Measurements from ENCODE around the gene LRRC27.
"Not testable (repeated sequence)": the region's sequence is repeated elsewhere in the genome, so short reads cannot be mapped to it uniquely, and the experiment has no call there.

LRRC27 gene

DNA sequence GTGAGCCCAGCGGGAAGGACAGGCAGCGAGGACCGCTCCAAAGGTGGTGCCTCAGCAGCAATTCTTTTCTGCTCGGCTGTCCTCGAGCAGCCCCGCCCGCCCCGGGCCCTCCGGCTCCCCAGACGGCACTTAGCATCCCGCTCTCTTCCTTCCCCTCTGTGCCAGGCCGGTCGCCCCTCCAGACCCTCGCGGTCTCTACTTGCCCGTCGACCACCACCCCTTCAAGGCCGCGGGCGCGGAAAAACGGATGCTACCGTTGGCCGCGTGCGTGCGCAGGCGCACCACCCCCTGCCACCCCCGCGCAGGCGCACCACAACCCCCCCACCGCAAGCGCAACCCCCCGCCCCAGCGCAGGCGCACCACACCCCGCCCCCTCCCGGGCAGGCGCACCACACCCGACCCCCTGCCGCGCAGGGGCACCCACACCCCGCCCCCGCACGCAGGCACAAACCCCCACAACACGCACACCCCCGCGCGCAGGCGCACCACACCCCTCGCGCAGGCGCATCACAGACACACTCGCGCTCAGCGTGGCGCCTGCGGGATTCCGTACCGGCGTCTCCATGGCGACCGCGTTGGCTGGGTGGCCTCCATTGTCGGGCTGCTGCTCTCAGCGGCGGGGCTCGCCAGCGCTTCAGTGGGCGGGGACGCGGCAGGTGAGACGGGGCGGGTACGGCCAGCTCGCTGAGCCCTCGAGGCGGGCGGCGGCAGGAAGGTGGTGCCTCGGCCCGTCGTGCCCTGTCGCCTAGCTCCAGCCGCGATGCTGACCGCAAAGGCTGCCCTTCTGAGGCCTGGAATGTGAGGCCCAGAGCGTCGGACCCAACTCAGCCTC lies at the start of gene LRRC27:
Gene LRRC27 (plus strand): TSS at position 593 of the 832 bp plus-strand sequence. CDS start 1,332 bp downstream, outside the sequence.
- peak; percentile 99 to 100 for DNase-seq

DNA sequence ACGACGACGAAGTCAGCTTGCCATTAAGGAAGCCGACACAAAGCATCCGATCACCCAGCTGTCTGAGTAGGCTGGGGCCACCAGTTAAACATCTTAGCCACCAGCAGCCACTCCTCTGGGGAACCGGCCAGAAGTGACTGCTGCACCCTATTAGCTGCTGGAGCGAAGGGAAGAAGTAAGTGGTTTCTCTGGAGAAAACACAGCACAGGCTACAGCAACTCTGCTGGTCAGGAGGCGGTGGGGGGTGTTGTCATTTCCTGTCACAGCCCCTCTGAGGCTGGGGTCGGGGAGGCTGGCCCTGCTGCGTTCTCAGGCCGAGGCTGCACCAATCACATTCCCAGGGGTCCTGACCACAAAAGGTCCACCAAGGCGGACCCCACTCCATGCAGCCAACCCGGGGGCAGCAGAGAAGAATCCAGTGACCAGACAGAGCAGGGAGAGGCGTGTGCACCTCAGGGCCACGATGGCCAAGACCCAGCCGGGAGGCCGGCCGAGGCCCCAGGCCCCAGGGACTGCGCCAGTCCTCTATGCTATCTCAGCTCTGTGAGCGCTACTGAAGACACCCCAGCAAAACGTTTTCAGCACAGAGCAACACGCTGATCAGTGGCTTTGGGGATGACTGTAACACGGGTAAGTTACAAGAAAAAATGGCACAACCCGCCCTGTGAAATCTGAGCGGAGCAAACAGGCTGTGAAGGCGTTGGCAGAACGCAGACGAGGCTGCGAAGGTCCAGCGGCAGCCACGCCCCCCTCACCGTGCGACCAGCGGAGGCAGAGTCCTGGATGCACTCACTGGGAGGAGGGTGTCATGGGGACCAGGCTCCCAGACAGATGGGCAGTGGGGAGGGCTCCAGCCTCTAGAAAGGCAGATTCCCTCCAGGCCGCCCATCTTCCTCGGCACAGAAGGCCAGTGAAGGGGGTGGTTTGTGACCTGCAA lies 49.1 kb upstream of the LRRC27 start:
- no peak for DNase-seq

DNA sequence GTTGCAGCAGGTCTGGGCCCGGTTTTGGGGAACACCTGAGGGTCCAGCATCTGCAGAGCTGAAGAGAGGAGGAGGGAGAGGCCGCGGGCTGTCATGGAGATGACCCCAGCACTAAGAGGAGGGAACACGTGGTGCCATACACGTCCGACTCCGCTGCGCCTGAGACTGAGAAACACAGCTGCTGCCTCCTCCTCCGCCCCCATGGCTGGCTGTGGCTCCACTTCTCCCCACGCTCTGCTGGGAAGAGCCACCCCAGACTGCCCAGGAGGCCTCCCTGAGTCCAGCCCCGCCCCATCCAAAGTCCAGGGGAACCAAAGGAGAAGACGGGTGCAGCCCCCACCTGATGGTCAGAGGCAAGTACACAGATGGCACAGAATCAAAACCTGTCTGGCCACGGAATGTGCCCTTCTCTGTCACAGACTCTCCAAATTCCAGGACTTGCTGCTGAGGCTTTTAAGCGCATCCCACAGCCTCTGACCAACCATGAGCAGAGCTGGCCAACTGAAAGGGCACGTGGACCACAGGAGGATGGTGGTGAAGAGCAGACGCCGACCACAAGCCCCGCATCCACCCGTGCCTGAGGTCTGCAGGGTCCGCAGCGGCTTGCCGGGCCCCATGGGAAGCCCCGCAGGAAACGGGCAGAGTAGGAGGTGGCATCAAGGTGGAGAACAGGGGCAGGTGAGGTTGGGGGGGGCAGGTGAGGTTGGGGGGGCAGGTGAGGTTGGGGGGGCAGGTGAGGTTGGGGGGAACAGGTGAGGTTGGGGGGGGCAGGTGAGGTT lies 48.2 kb upstream of the LRRC27 start:
- no peak for DNase-seq

DNA sequence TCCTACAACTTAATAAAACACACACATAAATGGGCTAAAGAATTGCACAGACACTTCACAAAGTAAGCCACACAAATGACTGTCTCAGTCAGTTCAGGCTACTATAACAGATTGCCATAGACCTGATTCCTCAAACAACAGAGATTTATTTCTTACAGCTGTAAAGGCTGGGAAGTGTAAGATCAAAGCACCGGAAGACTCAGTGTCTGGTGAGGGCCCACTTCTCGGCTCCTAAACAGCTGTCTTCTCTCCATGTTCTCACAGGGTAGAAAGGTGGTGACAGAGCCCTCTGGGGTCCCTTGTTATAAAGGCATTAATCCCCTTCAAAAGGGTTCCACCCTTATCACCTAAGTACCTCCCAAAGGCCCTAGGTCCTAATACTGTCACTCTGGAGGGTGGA lies 42.6 kb upstream of the LRRC27 start:
- DNase-seq: no peak

DNA sequence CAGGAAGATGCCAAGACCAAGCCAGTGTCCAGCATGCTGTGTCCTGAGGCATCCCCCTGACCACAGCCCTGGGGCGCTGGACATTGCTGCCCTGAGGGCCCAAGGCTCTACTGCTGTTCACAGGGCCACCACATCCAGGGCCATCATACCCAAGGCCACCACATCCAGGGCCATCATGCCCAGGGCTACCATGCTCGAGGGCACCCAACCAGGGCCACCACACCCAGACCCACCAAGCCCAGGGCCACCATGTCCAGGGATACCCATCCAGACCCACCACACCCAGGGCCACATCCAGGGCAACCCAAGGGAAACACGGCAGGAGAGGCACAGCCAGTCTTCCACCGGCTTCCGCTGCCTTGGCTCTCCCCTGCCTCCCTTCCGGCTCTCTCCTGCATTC lies 41.4 kb upstream of the LRRC27 start:
- no peak for DNase-seq

DNA sequence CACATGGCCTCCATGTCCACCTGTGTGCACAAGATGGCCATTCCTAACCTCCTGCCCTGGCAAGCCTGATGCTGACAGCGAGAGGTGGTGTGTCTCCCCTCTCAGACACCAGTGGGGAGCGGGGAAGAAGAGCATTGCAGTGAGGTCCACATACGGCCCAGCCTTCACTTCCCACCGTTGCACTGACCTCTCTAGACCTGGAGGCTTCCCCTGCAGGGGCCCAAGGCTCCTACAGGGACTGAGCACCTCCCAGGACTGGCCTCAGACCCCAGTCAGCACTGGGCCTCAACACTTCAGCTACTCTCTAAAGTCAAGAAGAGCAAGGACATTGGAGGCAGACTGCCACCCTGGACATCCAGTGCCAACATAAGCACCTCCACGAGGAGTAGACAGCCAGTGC lies 40.2 kb upstream of the LRRC27 start:
- DNase-seq: no peak

DNA sequence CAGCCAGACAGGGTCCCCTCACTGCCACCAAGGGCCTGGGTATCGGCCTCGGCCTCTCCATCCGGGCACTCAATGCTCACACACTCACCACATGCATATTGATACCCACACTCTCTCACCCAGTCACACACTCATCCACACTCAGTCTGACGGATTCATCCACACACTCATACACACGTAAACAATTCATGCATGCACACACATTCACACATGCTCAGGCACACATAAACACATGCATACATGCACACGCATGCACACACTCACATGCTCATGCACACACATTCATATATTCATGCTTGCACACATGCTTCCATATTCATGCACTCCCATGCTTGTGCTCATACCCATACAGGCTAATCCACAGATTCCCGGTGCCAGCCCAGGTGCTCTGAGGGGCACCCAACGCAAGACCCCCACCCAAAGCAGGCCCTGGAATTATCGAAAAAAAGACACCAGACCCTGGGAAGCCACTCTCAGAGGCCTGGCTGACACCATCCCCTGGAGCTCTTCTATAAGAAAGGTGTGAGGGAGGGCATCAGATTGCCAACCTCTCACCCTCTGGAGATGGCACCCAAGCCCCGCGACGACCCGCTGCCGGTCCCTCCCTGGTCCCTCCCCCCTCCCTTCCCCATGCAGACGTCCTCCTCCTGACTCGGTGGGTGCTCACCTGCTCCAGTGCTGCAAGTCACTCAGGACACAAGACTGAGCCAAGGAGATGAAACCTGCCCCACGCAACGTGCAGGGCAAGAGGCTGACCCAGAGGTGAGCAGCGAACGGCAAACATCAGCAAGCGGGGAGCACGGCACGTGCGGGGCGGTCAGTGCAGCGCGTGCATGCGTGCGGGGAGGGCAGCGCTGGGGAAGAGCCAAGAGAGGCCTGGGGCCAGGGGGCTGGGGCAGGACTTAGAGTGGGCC lies 39.4 kb upstream of the LRRC27 start:
- no peak for DNase-seq

DNA sequence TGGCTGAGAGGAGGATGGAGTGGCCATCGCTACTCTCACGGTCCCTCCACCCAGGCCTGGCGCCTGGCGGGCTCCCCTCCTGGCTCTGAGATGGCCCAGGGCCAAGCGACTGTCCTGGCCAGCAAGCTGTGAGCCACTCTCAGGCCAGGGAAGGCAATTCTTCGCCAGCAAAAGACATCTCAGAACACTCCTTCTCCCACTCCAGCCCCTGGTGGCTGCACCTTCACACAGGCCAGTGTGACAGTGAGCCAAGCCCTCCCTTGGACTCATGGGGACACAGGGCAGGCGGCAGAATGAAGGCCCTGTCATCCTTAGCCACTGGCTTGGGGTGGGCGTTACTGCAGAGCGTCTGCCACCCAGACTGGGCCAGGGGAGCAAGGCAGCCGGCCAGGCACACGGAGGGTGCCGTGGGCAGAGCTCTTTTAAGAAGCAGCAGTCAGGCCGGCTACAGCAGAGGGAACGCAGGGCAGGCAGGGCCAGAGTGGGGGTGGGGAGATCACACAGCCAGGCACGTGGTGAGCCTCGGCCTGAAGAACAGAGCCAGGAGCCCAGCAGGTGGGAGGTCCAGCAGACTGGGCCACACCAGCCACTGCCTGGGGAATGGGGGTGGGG lies 38.7 kb upstream of the LRRC27 start:
- no peak for DNase-seq

DNA sequence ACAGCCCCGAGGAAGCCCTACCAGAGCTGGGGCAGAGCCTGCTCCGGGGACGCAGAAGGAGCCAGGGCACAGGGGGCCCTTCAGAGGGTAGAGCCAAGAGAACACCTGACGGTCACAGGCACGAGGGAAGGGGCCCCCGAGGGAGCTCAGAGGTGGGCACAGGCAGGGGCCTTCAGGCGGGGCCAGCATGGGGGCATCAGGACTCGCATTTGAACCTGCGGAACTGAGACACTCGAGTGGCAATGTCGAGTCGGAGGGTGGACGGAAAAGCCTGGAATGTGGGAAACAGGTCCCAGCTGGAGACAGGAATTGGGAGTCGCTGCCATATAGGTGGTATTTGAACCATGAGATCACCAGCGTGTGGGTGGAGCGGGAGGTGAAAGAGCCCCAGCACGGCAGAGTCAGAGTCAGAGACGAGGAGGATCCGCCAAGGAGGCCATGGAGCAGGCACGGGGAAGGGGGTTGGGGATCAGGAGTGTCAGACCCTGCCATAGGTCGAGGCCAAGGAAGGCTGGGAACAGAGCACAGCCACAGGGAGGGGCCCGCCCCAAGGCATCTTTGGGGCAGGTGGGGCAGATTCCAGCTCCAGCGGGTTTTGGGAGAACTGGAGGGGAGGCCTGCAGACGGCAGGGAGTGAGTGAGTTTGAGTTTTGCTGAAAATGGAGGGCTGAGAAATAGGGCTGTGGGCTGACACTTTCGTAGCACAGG lies 38.0 kb upstream of the LRRC27 start:
- DNase-seq: no peak

DNA sequence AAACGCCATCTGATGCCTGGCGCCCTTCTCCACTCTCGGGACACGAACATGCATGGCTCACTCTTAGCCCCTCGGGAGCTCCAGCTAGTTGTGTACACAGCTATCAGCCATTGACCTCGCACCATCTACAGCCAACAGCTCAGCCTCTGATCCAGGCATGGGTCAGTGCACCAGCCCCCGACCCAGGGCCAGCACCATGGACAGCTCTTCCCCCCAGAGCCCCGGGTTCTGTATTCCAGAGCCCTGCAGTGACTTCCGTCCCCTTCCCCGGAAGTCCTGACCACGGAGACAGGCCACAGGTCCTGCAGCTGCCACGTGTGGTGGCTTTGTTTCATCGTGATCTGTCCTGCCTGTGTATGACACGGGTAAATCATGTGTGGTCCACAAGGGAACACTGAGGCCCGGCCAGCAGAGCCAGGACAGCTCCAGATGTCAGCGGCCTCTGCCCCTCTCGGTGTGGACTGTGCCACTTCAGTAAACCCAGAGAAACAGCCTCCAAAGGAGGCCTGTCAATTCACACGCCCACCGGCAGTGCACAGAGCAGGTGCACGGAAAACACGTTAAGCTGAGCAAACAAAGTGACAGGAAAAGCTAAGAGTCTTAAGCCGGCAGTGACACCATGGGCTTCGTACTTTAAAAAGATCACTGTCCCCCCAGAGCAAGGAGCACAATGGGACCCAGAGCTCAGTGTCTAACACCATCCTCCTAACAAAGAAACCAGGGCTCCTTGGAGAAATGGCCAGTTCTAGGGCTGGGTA lies 37.3 kb upstream of the LRRC27 start:
- no peak for DNase-seq

DNA sequence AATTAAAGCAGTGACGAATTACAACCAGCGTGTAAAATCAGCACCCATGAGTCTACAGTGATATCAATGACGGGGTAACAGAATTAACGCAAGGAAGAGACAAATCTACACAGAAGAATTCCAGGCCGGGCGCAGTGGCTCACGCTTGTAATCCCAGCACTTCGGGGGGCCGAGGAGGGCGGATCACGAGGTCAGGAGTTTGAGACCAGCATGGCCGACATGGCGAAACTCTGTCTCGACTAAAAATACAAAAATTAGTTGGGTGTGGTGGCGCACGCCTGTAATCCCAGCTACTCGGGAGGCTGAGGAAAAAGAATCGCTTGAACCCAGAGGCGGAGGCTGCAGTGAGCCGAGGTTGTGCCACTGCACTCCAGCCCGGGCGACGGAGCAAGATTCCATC lies 36.5 kb upstream of the LRRC27 start:
- DNase-seq: not testable (repeated sequence)

DNA sequence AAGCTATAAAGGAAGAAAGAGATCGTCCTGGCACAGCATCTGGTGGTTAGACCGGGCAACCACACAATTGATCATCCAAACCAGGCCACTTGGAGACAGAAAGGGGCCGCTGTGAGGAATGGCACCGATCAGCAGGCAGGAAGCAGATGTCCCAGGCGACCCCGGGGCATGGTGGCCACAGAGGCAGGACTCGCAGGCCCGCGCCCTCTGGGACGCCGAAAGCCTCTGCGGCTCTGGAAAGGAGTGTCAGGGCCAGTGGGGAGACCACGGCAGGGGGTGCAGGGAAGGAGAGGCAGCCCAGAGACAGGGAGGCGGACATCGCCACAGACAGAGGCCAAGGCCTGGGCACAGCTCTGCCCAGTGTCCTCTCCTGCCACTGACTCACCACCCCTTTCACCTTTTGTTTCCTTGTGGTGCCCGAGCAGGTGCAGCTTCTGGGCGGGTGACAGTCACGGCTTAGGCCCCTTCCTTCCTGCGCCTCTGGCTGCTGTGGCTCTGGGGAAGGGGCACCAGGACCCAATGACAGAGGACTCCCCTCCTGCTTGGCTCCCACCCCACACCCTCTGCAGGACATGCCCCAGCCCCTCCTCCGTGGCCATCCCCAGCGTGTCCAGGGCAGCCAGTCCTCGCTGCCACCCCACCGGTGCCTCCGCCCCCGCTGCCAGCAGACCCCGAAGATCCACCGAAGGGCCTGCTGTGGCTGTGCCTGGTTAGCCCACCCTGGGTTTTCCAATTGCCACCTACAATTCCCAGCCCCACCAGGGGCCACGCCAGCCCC lies 35.1 kb upstream of the LRRC27 start:
- no peak for DNase-seq

DNA sequence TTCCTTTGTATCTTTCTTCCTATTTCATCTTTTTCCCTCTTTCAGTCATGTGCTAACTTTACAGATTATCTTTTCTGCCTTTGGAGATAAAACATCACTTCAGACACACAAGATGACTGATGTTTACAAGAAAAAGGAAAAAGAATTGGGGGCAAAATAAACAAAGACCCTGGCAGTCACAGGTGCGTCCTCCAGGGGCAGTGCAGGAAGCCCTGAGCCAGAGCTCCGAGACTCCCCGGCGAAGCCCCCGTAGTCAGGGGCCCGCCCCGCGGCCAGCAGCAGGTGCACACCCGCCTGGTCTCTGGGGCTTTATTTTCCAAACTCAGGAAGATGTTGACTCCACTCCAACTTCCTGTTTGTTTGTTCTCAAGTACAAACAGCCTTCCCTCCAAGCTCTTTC lies 34.5 kb upstream of the LRRC27 start:
- DNase-seq: no peak

DNA sequence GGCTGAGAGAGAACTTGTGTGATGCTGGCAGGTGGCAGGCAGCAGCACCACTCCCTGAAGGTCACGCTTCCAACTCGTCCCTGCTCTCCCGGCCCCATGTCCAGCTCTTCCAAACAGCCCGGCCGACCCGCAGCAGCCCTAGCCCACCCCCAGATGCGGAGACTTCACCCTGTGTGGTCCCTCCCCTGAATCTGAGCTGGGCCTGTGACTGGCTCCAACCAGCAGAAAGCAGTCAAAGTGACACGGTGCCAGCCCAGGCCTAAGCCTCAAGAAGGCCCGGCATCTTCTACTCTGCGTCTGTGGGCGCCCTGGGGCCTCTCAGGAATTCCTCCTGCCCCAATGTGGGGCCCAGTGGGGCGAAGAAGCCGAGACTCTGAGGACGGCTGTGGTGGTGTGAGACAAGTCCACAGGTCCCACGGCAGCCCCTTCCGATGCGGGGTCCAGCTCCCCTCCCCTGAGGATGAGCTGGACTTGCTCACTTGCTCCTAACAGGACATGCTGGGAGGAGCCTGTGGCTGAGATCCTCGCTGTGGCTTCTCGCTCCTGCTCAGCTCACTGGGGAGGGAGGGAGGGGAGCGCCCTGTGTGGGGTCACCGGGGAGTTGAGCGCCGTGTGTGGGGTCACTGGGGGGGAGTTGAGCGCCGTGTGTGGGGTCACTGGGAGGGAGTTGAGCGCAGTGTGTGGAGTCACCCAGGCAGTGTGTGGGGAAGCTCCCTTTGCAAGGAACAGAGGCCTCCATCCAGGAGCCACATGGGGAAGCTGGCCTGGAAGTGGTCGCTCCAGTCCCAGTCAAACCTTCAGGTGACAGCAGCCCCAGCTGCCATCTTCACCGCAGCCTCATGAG lies 33.7 kb upstream of the LRRC27 start:
- no peak for DNase-seq

DNA sequence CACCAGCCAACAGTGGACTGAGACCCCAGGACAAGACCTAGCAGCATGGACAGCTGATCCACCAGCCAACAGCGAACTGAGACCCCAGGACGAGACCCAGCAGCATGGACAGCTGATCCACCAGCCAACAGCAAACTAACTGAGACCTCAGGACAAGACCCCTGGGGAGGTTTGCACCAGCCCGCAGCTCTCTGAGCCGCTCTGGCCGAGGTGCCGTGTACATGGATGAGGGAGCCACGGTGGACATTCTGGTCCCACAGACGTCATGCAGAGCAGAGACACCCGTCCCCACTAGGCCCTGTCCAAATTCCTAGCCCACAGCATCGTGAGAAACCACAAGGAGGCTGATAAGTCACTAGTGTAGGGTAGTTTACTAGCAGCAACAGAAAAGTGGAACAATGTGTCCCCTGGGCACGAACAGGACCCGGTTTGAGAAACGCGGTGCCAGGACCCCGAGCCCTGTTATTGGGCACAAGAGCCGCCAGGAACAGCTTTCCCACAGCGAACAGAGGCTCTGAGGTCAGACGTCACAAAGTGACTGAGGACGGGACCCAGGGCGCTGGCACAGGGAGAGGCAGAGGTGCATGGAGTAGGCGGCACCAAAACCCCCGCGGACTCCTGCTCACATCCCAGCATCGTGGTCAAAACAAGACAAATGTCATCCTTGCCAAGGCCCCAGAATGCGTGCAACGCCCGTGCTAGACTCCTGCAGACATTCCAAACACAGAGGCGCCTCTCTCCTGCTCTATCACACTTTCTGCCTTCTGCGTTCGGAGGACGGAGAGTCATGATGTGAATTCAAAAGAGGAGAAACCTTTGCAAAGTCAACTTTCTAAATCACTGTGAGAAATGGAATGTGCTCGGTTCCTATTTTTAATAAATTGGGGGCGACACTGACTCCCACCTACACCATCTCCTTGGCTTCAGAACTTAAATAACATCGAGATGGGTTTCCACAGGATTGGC lies 32.3 kb upstream of the LRRC27 start:
- DNase-seq: no peak

DNA sequence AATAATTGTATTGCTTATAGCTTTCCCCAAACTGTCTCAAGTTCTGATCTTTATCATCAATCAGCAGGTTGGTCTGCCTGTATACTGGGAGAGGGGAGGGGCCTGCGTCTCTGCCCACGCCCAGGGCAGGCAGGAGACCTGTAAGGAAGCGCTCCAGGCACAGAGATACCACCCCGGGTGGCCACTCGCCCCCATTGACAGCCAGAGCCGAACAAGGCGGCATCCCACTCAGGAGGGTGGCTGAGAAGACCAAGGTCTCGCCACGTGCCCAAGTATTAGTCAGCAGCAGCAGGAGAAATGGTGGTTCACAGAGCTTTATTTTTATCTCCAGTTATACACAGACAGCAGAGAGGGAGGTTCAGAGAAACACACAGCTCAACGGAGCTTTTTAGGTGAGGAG lies 31.4 kb upstream of the LRRC27 start:
- DNase-seq: no peak
